DMS114 treated with DMSO at 0.1 percent for 48 hours (cell line): ENCODE data around the gene PLLP.

Source experiments
- DNase-seq: peaks from one replicate; lab custom pipeline; 2025; ENCODE audit not compliant: unreplicated experiment; lab: John Stamatoyannopoulos, UW

Gene PLLP, protein sequence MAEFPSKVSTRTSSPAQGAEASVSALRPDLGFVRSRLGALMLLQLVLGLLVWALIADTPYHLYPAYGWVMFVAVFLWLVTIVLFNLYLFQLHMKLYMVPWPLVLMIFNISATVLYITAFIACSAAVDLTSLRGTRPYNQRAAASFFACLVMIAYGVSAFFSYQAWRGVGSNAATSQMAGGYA

DNA sequence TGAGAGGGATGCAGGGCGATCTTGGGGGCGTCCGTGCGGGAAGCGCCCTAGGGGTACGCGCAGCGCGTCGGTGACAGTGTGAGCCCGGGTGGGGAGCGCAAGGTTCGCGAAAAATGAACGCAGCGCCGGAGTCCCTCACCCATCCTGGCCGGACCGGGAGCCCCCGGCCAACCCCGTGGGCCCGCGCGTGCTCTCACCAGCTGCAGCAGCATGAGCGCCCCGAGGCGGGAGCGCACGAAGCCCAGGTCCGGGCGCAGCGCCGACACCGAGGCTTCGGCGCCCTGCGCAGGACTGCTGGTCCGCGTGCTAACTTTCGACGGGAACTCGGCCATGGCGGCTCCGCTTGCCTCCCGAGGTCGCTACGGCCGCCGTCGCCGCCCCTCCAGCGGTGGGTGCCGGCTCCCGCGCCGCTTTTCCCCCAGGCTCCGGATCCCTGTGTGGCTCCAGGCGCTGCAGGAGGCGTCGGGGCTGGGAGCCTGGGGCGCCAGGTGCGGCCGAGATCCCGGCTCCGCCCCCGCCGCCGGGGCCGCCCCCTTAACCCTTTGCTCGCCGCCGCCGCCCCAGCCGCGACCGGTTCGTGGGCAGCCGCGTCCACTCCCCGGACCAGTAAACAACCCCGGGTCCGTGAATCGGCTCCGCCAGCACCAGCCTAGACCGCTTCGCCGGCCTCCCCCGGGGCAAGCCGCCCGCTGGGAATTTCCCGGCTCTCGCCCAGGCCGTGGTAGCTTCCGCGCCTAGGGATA lies at the start of gene PLLP:
Gene PLLP (minus strand): TSS at position 464 of the 743 bp plus-strand sequence. CDS start 132 bp downstream, at position 332.
- DNase-seq = no peak

DNA sequence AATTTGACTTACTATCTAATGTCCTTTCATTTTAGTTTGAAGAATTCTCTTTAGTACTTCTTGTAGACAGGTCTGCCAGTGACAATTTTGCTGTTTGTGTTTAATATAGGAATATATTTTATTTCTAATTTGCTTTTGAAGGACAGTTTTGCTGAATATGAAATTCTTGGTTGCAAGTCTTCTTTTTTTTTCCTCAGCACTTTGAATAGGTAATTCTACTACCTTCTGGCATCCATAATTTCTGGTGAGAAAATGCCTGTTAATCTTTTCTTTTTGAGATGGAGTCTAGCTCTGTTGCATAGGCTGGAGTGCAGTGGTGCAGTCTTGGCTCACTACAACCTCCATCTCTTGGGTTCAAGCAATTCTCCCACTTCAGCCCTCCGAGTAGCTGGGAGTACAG lies 48.9 kb upstream of the PLLP start:
- DNase-seq = no peak

DNA sequence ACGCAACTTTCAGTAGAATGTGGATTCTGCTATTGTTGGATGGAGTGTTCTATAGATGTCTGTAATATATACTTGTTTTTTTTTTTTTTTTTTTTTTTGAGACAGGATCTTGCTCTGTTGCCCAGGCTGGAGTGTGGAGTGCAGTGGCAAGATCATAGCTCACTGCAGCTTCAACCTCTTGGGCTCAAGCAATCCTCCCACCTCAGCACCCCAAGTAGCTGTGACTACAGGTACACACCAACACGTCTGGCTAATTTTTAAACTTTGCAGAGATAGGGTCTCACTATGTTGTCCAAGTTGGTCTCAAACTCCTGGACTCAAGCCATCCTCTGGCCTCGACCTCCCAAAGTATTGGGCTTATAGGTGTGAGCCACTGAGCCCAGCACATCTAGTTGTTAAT lies 46.9 kb upstream of the PLLP start:
- DNase-seq = no peak

DNA sequence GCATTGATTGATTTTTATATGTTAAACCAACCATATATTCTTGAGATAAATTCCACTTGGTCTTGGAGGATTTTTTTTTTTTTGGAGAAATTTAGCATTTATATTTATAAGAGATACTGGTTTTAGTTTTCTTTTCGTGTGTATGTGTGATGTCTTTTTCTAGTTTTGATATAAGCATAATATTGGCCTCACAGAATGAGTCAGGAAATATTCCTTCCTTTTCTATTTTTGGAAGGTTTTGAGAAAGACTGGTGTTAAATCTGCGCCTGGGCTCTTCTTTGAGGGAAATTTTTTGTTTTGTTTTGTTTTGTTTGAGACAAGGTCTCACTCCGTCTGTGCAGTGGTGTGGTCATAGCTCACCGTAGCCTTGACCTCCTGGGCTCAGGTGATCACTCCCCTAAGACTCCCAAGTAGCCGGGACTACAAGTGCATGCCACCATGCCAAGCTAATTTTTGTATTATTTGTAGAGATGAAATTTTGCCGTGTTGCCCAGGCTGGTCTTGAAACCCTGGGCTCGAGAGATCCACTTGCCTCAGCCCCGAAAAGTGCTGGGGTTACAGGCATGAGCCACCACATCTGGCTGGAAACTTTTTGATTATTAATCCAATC lies 45.4 kb upstream of the PLLP start:
- DNase-seq = no peak

DNA sequence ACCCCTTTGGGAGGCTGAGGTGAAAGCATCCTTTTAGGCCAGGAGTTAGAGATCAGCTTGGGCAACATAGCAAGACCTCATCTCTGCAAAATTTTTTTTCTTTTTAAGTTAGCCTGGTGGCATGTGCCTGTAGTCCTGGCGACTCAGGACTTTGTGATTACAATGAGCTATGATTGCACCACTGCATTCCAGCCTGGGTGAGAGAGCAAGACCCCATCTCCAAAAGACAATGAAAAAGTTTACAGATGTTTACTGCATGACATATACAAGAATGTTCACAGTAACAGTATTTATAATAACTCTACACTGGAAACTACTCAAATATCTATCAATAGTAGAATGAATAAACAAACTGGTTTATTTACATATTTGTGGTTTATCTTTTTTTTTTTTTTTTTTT lies 41.0 kb upstream of the PLLP start:
- DNase-seq = no peak

DNA sequence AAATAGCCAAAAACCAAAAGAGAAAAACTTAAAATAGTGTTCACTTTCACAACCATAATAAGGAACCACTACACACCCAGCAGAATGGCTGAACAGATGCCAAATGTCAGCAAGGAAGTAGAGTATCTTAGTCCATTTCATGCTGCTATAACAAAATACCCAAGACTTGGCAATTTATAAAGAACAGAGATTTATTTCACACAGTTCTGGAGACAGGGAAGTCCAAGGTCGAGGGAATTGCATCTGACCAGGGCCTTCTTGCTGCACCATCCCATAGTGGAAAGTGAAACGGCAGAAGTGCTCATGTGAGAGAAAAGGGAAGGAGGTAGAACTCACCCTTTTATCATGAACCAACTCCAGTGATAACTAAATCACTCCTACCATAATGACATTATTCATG lies 40.3 kb upstream of the PLLP start:
- no peak for DNase-seq

DNA sequence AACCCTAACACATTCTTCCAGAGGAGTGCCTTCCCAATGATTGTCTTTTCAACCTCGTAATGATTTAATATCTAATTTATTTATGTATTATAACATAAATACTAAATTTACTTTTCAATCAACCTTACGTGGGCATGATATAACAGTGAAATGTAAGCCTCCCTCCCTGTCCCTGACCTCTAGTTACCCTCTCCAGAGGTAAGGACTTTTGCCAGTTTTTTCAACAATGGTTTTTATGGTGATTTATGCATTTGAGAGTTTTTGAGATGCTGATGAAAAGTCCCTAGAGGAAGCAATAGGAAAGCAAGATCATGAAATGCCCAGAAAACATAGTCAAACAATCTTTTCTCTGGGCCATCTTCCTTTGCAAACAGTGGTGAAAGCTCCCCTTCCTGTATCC lies 35.2 kb upstream of the PLLP start:
- no peak for DNase-seq

DNA sequence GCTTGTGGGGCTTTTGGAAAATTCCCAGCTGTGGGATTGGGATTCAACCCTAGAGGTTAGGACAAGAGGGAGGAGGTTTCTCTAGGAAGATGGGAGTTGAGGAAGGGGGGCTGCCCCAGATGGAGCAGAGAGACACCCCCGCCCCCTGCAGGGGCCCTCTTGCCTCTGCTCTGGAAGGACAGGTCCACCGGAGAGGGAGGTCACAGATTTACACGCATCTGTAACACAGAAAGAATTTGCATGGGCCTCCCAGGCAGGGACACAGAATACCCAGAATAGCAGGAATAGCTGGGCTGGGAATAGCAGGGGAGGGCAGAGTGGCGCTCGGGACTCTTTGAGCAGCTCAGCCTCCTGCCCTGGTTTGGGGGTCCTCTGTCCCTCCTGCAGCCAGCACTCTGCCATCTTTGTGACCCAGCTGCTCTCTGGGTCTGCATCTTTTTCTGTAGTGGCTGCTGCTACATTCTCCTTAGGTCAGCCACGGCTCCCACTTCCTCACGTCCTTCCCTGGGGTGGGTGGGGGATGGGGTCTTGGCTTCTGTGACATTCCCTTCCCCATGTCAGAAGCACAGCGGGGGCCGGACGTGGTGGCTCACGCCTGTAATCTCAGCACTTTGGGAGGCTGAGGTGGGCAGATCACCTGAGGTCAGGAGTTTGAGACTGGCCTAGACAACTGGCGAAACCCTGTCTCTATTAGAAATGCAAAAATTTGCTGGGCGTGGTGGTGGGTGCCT lies 33.9 kb upstream of the PLLP start:
- no peak for DNase-seq

DNA sequence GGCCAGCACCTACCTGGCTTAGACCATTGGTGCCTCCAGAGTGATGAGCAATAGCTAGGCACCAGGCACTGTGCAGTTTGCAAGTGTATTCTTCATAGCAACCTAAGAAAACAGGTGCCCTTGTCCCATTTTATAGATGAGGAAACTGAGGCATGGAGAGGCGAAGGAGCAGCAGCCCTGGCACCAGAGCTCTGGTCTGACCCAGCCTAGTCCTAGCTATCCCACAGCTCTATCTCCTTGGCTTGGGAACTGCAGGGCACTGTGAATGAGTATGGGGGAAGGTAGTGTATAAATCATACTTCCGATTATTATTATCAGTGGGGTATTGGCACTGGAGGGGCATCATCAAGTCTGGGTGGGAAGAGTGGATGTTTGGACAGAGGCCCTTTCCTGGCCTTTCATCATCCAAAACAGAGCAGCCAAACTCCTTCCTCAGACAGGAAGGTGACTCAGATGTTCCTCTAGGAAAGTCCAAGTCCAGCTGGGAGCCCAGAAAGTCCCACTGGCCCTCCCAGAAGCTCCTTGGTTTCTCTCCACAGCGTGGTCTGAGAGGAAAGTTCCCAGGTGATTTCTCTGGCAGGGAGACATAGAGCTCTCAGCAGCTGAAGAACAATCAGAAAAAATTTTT lies 32.0 kb upstream of the PLLP start:
- no peak for DNase-seq

DNA sequence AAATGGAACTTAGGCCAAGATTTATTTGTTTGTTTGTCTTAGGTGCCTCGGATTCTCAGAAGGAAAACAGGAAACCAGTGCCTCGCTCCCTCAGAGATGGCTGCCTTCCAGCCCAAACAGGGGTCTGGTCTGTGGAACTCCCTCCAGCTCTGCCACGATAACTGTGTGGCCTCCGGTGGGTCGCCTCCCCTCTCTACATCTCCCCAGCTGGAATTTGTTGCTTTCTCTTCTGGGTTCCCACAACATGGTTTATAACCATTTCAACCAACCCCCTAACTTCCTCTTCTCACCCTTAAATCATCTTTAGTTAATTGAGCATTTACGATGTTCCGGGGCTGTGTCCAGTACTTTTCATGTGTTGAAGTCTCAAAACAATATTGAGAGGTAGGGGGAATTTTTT lies 30.9 kb upstream of the PLLP start:
- no peak for DNase-seq

DNA sequence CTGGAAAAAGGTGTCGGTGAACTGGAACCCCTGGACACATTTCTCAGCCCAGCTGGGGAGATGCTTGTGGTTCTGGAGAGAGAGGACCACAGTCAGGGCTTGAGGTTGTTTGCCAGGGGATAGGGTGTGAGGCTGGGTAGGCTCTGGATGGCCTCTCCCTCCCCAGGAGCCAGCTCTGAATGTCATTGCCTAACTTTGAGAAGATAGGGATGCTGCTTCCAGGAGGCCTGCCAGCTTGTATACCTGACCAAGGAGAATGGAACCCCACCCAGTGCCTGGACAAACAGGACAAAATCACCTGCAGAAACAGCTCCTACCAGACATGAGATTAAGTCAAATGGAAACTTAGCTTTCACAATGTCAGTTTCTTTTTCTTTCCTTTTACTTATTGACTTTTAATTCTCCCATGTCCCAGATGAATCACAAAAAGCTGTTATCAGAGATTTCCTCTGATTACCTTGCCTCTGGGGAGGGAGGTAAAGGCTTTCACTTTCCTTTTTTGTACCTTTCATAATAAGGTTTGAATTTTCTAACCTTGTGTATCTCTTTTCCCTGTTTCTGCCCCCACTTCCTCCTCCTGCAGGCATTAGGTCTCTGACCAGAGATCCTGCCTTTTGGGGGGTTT lies 29.8 kb upstream of the PLLP start:
- DNase-seq = no peak

DNA sequence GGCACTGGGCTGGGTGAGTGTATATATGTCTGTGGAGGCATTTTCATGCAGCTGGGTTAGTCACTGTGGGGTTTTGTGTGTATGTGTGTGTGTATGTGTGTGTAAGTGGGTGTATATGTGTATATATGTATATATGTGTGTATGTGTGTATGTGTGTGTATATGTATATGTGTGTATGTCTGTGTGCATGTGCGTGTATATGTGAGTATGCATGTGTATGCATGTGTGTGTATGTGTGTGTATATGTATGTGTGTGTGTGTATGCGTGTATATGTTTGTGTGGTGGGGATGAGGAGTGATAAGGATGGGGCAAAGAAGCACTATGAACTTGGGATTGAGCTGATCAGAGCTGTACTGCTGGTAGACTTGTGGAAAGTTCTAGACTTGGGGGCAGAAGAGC lies 29.0 kb upstream of the PLLP start:
- no peak for DNase-seq

DNA sequence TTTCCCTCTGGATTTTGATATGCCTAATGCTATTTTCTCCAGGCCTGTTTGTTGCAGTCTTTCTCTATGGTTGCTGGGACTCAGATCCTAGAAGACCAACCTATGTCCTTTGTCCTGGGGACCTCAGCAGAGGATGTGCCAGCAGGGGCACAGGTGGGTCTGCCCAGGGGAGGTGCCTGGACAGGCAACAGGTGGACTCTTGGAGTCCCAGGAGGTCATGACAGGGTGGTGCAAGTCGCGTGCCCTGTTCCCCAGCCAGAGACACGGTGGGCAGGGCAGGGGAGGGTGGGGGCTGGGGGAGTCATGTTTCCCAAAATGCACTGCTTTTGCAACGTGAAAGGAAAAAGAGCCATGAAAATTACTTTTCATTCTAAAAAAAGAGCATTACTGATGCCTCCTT lies 26.3 kb upstream of the PLLP start:
- DNase-seq = no peak

DNA sequence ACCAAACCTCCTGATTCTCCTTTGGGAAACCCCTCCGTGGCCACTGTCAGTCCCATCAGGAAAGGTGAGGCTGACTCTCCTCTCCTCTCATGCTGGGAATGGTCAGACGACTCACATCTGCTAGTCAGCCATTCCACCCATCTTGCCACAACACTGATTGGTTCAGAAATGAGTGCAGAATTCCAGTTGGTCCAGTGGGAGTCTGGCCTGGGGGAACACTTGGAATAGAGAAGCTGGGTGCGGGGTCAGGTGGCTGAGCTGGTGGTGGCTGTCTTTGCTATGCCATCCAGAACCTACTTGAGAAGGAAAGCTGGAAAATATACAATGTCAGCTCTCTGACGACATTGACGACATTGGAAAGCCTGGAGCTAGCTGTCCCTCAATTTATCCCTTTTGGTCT lies 23.6 kb upstream of the PLLP start:
- DNase-seq = no peak

DNA sequence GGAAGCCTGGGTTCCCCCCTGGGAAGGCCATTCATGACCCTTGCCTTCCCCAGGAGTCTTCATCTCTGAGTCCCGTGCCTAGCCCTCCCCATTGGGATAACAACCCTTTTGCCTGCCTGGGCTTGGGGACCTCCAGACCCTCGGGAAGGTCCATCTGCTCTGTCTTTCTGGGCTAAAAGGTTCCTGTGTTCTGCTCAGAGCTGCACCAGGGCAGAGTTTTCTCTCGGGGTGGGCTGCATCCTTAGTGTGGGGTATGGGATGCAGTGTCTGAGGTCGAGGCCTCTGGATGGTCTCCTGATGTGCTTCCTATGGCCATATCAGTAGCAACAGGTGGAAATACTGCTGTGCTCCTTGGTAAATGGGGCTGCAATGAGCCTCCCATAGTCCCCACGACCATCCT lies 22.9 kb upstream of the PLLP start:
- DNase-seq = no peak

DNA sequence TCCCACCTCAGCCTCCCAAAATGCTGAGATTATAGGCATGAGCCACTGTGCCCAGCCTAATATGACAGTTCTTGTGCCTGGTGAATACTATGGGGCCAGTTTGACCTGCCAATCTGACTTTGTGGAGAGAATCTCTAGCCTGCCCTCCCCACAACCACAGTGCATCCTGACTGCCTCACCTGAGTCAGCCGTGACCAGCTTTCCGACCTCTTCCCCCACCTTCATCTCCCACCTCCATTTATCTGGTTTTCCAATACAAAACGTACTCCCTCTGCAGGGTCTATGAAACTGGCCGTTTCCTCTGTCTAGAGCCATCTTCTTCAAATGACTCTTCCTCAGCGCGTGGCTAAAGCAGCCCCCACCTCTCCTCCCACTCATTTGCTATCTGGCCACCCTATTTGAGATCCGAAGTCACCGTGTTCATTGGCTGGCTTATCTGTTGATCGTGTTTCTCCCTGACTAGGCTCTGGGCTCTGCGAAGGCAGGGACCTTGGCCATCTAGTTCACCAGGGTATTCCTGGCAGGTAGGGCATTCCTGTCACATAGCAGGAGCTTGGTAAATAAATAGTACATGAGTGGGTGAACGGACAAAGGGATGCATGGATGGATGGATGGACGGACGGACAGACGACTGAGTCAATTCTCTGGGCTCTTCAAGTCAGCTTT lies 22.3 kb upstream of the PLLP start:
- no peak for DNase-seq

DNA sequence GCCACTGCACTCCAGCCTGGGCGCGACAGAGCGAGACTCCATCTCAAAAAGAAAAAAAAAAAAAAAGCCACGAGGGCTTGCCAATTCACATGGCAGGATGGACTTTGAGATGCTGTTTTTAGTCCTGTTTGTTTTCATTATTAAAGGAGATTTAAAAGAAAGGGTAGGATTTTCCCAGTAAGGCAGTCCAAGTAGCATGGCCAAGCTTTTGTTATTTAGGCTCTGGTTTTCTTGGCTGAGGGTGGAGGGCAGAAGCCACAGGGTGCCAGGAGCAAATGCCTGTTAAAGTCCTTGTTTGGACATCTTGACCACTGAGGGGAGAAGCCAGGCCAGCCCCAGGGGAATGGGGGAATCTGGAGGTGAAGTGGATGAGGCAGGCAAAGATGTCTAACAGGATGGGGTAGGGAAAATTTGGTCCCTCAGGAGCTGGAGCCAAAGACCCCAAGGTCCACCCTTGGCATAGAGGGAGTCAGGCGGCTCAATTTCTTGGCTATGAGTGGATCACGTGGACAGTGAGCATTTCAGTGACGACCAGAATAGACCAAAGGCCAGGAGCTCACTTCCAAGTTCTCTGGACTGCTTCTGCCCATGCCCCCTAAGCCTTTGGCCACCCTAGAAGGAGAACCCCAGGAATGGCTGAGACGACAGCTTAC lies 20.8 kb upstream of the PLLP start:
- DNase-seq = no peak

DNA sequence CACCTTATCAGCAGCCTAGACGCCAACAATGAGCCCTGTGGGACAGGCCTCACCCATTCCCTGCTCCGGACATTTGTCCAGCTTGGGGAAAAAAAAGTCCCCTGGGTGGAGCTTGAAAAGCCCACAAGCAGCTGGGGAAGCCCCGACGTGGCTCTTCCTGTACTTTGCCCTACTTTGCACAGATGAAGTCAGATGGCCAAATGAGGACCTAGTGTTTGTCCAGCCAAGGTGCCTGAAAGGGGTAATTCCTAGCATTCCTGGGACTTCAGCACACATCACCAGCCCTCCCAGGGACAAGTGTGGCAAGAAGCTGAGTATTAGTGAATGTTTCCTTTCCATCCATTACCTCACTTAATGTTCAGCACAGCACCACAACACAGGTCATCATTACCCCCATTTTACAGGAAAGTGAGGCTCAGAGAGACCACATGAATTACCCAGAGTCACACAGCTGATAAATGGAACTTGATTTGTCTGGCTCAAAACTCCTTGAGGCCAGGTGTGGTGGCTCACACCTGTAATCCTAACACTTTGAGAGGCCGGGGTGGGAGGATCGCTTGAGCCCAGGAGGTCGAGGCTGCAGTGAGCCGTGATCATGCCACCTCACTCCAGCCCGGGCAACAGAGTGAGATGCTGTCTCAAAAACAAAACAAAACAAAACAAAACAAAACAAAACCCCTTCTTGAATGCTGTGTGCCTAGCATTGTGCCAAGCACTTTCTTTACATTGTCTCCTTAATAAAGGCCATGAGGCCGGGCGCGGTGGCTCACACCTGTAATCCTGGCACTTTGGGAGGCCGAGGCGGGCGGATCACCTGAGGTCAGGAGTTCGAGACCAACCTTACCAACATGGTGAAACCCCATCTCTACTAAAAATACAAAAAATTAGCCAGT lies 19.9 kb upstream of the PLLP start:
- DNase-seq = no peak

DNA sequence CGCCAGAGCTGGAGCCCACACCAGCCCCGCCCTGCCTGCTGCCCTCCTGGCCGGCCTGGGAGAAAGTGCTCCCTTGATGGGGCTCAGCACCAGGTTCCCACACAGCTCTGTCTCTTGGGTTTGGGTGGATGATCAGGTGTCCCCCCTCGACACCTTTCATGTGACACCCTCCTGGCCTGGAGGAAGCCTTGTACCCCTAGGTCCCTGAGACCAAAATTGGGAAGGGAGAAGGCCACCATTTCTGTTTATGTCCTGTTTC lies 19.4 kb upstream of the PLLP start:
- DNase-seq = no peak
